ENCODE data around the gene CEP104. TPM values are rescaled to one million over a fixed set of nuclear protein-coding genes. Genes with fewer than 3 reads are reported as not detected.

CEP104 gene
- total RNA-seq, 1 experiment from 2014 or later: 34.3 TPM

- Mint-ChIP-seq H3K4me3 (ENCODE audit: low read depth, unreplicated experiment) (no peak overlapping the region), H3K36me3 (ENCODE audit: insufficient read depth, unreplicated experiment) (peaks cover 29% of the 10 kb centered on the region), H3K27ac (ENCODE audit: unreplicated experiment) (no peak overlapping the region), H3K27me3 (ENCODE audit: unreplicated experiment) (no peaks in the 10 kb centered on the region), H3K9me3 (ENCODE audit: low read depth, unreplicated experiment) (no peaks in the 10 kb centered on the region), H3K4me1 (ENCODE audit: low read depth, unreplicated experiment) (no peaks in the 10 kb centered on the region)
- intact Hi-C loops (cut with micrococcal nuclease; ENCODE audit: unreplicated experiment): no loop called here
- no peak for DNase-seq
- TF ChIP-seq CTCF (IDR thresholded peaks at IDR 0.05; ENCODE audit: unreplicated experiment): no peak
- CTCF ChIA-PET: no interaction called here
- BruUV-seq (replicated peaks): no TSS peak
Observed at GRCh38 chr1:3778590-3779264, 78.3 kb downstream of the CEP104 start.

- Mint-ChIP-seq H3K9me3 (ENCODE audit: low read depth, unreplicated experiment) (no peaks in the 10 kb centered on the region), H3K4me3 (ENCODE audit: low read depth, unreplicated experiment) (no peak overlapping the region), H3K27me3 (ENCODE audit: unreplicated experiment) (no peaks in the 10 kb centered on the region), H3K27ac (ENCODE audit: unreplicated experiment) (no peak overlapping the region), H3K4me1 (ENCODE audit: low read depth, unreplicated experiment) (no peaks in the 10 kb centered on the region), H3K36me3 (ENCODE audit: insufficient read depth, unreplicated experiment) (peaks cover 22% of the 10 kb centered on the region)
- no peak for TF ChIP-seq CTCF (IDR thresholded peaks at IDR 0.05; ENCODE audit: unreplicated experiment)
- CTCF ChIA-PET: no interaction called here
- intact Hi-C loops (cut with micrococcal nuclease; ENCODE audit: unreplicated experiment): no loop called here
- BruUV-seq (replicated peaks): no TSS peak
- DNase-seq: no peak
Observed at GRCh38 chr1:3777647-3778589, 79.1 kb downstream of the CEP104 start.

- CTCF ChIA-PET: no interaction called here
- no peak for TF ChIP-seq CTCF (IDR thresholded peaks at IDR 0.05; ENCODE audit: unreplicated experiment)
- H3K9me3 Mint-ChIP-seq (ENCODE audit: low read depth, unreplicated experiment): no peaks in the 10 kb centered on the region
- peaks cover 16% of the 10 kb centered on the region for H3K36me3 Mint-ChIP-seq (ENCODE audit: insufficient read depth, unreplicated experiment)
- BruUV-seq (replicated peaks): no TSS peak
- intact Hi-C loops (cut with micrococcal nuclease; ENCODE audit: unreplicated experiment): no loop called here
- H3K27ac Mint-ChIP-seq (ENCODE audit: unreplicated experiment): no peak overlapping the region
- H3K4me1 Mint-ChIP-seq (ENCODE audit: low read depth, unreplicated experiment): no peaks in the 10 kb centered on the region
- no peaks in the 10 kb centered on the region for H3K27me3 Mint-ChIP-seq (ENCODE audit: unreplicated experiment)
- no peak overlapping the region for H3K4me3 Mint-ChIP-seq (ENCODE audit: low read depth, unreplicated experiment)
- DNase-seq: no peak
Observed at GRCh38 chr1:3777078-3777547, 79.9 kb downstream of the CEP104 start.

- no peak for DNase-seq
- H3K27me3 Mint-ChIP-seq (ENCODE audit: unreplicated experiment): no peaks in the 10 kb centered on the region
- CTCF ChIA-PET: interaction anchor here (0.6 to 1.1 kb wide), 2 partner anchors 17 to 18 kb away, joined by 3 read pairs; no protein-coding TSS in a partner anchor
- H3K4me3 Mint-ChIP-seq (ENCODE audit: low read depth, unreplicated experiment): no peak overlapping the region
- BruUV-seq (replicated peaks): no TSS peak
- no peaks in the 10 kb centered on the region for H3K4me1 Mint-ChIP-seq (ENCODE audit: low read depth, unreplicated experiment)
- TF ChIP-seq CTCF (IDR thresholded peaks at IDR 0.05; ENCODE audit: unreplicated experiment): no peak
- H3K9me3 Mint-ChIP-seq (ENCODE audit: low read depth, unreplicated experiment): no peaks in the 10 kb centered on the region
- intact Hi-C loops (cut with micrococcal nuclease; ENCODE audit: unreplicated experiment): no loop called here
- H3K27ac Mint-ChIP-seq (ENCODE audit: unreplicated experiment): no peak overlapping the region
- H3K36me3 Mint-ChIP-seq (ENCODE audit: insufficient read depth, unreplicated experiment): peaks cover 14% of the 10 kb centered on the region
Observed at GRCh38 chr1:3776231-3776961, 80.6 kb downstream of the CEP104 start.
